HG03520 (cell line): ENCODE data around the gene ROPN1B.
"Not testable (repeated sequence)": the region's sequence is repeated elsewhere in the genome, so short reads cannot be mapped to it uniquely, and the experiment has no call there.

ENCODE experiments used
- ATAC-seq: cut with Tn5 transposase; IDR thresholded peaks from one replicate; pipeline ENCODE4 v1.9.1; 2021; ENCODE audit warnings: mild to moderate bottlenecking, moderate library complexity; ENCODE audit not compliant: unreplicated experiment

ROPN1B gene

DNA sequence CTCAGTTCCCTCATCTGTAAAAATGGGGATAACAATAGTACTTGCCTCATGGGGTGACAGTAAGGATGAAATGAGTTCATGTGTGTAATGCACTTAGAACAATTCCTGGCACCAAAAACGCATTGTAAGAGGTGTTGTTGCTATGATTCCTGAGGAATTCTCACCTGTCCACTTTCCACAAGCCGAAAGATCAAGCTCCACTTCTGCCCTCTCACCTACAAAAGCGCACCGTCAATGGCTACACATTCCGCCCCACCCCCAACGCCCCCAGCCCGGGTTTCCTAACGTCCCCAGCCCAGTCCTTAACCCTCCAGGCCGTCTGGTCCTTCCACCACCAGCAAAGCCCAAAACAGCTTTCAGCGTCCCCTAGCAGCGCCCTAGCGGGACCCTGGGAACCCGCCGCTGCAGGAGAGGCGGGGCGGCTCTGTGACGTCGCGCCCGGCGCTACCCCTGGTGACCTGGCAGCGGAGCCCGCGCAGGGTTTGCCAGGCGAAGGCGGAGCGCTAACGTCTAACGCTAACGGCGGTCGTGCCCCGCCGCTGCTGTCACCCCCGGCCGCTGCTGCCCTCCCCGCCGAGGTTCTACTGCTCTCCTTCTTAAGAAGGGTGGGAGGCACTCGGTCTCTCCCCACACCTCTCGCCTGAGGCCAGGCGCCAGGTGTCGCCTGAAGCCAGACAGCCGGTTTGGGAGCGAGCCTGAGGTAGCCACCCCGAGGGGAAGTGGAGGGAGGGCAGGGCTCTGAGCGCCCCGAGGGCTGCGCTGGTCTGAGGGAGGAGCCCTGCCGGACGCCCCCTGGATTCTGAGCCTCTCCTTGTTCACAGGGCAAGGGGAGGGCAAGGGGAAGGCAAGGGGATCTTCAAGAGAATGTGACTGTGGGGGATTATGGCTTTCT, at the start of gene ROPN1B:
ROPN1B (plus strand) TSS at position 478 of the 892 bp plus-strand sequence. CDS start 2,877 bp downstream, outside the sequence.
- not testable (repeated sequence) for ATAC-seq

DNA sequence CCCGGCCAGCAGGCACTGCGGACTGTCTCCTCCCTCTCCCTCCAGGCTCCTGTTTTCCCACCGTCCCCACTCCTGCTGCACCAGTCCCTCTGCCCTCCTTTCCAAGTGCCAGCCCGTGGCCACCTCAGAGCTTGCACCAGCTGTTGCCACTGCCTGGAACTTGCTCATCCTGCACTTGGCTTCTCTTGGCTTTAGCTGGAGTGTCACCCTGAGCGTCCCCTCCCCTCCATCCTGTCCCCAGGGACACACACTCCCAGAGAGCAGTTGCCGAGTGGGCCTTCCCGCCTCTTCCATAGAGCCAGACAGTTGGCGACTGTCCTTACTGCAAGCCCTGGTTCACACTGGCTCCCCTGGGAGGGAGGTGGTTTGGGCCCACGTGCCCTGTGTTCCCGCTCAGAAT, 48.8 kb upstream of the ROPN1B start:
- ATAC-seq, result not testable (repeated sequence)

DNA sequence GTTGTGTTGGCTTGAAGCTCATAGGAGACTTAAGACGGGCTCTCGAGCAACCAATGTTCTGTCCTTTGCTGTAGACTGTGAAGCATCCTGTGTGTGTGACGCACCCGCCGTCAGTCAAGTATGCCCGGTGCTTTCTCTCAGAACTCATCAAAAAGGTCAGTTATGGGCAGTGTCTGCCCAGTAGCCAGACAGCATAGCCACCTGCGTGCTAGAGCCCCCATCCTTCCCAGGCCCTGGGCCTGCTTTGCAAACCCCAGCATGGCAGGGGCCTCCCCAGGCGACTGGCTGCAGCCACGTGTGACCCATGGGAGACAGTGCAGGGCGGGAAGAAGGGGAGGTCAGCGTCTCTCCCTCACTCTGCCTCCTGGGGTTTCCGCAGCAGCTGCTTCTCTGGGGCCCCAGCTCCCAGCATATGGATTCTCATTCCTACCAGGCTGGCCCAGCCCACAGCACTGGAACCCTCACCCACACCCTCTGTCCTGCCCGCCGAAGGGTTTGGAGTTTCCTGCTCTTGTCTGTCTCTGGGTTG, 48.2 kb upstream of the ROPN1B start:
- not testable (repeated sequence) for ATAC-seq

DNA sequence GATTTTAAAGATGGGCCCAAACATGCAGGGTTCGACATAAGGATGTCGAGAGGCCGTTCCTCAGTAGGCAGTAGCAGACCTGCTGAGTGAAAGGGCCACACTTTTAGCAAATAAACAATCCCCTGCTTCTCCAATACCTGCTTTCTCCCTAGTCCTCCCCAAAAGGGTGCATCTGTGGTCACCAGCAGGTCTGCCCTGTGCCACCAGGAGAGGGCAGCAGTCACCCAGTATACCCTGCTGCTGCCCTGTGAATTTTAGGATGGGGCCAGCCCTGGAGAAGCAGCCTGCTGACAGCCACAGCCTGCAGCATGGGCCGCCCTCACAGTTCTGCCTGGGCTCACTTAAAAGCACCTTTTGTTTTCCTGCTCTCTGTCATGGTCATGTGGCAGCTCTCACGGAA, 47.3 kb upstream of the ROPN1B start:
- ATAC-seq, result not testable (repeated sequence)

DNA sequence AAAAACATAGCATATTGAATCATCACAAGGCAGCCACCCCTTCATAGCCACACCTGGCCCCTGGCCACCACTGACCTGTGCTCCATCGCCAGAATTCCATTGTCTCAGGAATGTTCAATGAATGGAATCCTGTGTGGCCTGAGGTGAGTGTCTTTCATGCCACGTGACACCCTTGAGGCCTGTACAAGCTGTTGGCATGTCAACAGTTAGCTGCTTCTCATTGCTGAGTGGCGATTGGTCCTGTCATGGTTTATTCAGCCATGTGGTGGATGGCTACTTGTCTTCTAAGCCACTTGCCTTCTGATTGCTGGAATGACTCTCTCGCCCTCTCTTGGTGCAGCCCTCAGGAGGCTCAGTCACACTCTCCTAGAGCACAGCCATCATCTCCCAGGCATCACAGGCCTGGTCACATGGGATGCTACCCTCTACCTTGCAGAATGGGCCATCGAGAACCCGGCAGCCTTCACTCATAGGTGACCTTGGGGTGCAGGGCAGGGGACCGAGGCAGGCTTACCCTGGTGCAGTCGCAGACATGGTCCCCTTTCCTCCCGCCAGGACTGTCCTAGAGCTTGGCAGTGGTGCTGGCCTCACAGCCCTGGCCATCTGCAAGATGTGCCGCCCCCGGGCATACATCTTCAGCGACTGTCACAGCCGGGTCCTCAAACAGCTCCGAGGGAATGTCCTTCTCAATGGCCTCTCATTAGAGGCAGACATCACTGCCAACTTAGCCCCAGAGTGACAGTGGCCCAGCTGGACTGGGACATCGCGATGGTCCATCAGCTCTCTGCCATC, 45.5 kb upstream of the ROPN1B start:
- not testable (repeated sequence) for ATAC-seq

DNA sequence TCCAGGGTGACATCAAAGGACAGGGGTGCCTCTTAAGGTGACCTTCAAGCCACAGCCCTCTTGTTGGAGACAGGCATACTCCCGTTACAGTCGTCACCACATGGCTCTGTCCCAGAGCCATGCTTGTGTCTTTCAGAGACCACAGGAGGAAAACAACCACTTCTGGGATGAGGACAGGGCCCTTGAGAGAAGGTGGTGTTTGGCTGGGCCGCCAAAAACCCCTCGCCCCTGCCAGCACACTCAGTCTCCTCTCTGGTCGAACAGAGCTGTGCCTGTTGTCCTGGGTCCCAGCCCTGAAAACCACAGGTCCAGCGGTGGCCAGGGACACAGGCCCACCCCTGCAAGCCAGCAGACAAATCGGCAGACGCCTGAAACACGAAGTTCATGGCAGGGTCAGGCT, 44.7 kb upstream of the ROPN1B start:
- ATAC-seq, result not testable (repeated sequence)

DNA sequence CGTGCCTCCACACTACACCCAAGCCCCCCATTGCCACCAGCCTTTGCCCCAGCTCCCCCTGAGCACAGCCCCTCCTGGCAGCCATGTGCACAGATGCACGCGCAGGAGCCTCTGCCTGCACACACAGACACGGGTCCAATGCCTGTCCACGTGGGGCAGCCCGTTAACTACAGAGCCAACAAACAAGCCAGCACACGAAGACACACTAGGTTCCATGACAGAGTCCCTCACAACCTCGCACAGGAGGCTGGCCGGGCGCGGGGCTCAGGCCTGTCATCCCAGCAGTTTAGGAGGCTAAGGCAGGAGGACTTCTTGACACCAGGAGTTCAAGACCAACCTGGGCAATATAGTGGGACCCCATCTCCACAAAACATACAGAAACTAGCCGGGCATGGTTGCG, 43.3 kb upstream of the ROPN1B start:
- not testable (repeated sequence) for ATAC-seq

DNA sequence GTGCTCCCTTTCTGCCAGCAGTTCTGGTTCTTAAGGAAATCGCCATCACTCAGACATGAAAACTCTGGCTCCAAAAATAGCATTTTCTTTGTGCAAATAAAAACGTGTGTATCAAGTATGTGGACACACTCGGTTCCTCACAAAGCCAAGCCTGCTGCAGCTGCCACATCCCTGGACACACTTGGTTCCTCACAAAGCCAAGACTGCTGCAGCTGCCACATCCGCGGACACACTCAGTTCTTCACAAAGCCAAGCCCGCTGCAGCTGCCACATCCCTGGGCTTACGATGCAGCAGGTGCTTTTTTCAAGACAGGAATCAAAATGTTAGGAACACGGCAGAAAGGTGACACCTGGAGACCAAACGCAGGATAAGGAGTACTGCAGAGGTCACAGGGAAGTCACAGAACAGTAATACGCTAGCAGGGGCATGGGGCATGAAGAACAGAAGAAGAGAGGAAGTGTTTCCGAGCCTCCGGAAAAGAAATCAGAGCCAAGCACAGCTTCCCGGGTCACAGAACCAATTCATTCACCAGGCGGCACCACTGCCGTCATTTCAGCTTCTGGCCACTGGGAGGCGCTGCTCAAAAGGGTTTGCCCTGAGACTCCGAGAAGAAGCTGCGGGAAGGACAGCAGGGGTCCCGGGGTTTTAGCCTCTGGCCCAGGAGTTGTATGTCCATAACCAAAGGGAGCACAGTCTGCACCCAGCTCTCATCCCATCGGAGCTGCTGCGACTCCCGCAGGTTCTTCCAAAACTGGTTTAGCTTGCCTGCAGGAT, 40.0 kb upstream of the ROPN1B start:
- ATAC-seq, result not testable (repeated sequence)

DNA sequence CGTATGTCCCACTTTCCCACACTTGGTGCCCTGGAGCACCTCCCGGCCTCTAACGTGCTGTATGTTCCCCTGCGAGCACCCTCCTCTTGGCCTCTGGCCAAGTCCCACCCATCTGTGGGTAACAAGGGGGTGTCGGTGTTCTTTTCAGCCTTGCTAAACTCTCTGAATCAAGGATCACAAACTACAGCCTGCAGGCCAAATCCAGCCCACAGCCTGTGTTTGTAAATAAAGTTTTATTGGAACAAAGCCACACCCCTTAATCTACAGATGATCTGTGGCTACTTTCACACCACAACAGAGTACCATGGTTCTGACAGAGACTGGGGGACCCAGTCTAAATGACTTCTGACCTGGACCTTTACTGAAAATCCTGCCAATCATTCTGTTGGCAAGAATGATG, 39.2 kb upstream of the ROPN1B start:
- ATAC-seq, result not testable (repeated sequence)

DNA sequence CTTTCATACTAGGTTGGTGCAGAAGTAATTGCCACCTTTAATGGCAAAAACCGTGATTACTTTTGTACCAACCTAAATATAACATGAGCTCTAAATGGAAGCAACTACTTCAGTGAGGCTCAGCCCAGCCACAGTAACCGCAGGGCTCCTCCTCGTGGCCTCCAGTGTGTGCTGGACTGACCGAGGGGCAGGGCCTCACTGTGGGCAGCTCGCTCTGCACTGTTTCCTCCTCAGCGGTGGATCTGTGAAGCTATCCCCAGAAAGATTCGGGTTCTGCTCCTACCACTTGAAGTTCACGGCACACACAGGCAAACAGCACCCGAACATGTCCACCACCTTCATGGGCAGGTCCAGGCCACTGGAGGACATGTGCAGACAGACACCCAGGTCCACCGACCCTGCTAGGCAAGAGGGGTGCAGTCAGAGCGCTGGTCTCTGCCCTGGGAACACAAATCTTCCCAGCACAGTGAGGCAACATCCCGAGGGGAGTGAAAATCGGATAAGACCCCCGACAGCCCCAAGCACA, 37.6 kb upstream of the ROPN1B start:
- not testable (repeated sequence) for ATAC-seq

DNA sequence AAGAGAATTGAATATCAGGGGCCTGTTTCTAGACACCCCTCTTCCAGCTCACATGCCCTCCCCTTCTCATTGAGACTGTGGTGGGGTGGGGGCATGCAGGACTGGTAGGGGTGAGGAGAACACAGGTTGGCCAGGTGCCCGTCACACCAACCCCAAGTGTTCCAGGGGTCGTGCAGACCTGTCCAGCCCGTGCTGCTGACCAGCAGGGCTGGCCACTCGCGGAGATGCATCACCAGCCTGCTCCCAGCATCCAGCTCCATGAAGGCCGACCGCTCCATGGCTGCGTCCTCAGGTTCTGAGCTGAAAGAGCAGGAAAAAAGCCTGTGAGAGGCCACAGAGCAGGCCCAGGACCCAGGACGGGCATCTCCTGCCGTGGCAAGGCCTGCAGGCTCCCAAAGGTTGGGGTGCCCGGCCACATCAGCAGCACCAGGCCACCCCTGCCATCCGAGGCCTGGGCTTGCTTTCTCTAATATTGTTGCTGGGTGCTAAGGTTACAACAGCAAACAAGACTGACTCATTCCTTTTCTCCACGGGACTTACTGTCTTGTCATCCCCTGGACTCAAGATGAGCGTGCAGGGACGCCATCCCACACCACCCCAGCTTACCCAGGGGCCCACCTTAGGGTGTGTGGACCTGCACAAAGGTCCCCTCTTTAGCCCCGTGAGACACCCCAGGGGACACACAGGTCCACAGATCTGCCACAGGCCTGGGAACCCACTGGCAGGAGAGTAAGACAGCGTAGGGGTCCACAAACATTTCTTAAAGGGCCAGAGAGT, 35.4 kb upstream of the ROPN1B start:
- not testable (repeated sequence) for ATAC-seq

DNA sequence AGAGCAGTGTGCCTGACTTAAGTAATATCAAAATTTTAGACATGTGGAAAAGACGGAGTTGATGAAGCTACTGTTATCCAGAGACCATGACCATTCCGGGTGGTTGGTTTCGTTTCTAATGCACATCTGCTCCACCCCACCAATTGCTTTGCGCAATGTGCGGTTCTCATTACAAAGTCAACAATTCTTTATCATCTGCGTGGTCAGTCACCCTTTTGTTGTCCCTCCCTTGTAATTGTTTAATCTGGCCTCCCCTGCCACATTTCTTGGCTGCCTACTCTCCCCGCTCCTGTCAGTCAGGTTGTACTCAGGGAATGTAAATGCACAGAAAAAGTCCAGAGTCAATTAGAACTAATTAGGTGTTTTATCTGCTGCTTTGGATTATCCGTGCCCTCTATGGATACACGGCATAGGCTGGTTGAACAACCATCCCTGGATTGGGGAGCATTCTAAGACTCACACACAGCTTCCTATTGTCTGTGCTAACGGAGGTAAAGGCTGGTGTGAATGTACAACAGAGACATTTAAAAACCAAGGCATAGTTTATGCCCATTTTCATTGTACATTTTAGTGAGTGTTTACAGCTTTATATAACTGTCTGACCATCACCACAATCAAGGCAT, 33.6 kb upstream of the ROPN1B start:
- ATAC-seq, result not testable (repeated sequence)

DNA sequence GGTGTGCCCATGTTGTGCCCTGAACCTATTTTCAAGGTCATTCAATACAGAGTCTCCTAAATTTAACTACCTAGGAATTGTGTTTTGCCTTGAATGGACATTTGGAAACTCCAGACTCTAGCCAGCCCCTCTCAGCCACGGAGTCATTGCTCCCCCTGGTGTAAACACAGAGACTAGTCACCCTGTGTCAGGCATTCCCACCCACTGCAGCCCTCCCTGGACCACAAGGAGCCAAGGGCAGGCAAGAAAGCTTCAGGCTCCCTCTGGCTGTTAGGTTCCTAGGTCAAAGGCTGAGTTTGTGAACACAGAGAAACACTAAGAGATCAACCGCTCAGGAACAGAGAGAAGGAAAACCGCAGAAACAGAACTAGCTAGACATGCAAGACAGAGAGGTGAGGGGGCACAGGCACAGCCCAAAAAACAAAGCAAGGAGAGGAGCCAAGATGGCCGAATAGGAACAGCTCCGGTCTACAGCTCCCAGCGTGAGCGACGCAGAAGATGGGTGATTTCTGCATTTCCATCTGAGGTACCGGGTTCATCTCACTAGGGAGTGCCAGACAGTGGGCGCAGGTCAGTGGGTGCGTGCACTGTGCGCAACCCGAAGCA, 32.7 kb upstream of the ROPN1B start:
- not testable (repeated sequence) for ATAC-seq

DNA sequence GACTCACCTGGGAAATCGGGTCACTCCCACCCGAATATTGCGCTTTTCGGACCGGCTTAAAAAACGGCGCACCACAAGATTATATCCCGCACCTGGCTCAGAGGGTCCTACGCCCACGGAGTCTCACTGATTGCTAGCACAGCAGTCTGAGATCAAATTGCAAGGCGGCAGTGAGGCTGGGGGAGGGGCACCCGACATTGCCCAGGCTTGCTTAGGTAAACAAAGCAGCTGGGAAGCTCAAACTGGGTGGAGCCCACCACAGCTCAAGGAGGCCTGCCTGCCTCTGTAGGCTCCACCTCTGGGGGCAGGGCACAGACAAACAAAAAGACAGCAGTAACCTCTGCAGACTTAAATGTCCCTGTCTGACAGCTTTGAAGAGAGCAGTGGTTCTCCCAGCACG, 32.1 kb upstream of the ROPN1B start:
- not testable (repeated sequence) for ATAC-seq

DNA sequence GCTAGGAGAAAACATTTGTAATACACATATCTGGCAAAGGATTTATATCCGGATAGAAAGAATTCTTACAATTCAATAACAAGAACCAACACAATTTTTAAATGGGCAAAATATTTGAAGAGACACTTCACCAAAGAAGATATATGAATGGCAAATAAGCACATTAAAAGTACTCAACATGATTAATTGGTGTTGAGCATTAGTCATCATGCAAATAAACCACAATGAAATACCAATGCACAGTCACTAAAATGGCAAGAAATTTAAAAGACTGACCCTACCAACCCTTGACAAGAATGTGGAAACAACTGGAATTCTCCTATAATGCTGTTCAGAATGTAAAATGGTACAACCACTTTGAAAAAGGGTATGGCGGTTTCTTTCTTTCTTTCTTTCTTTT, 21.2 kb upstream of the ROPN1B start:
- ATAC-seq, result not testable (repeated sequence)

DNA sequence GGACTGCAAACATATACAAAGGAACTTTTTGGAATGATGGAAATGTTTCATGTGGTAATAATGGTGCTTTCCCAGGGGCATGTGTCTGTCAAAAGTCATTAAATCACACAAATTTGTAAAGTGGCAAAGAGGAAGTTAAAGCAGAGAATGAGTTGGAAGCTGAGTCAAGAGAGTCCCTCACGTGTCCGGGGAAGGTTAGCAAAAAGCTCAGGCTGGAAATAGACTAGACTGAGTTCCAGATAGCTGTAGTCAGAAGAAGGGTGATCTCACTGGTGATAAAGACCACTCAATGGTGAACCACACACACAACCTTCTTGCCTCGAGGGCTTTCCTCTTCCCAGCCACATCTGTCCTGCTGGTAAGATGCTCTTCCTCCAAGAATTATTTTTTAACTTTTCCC, 20.1 kb upstream of the ROPN1B start:
- not testable (repeated sequence) for ATAC-seq

DNA sequence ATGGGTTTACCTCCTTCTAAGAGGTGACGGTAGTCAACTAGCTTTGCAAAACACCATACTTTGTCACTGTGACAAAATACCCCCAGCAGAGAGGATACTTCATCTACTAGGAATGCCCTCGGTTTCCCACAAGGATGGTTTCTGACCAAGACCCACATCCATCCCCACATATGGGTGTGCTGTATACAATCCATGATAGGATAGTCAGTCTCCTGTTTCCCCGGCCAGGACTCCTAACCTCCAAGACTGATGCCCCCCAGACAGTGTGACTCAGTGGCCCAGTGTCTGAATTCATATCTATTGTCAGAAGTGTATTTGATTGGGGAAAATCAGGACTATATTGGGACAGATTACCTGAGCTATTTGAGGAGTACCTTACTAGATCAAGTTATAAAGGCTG, 17.8 kb upstream of the ROPN1B start:
- not testable (repeated sequence) for ATAC-seq

DNA sequence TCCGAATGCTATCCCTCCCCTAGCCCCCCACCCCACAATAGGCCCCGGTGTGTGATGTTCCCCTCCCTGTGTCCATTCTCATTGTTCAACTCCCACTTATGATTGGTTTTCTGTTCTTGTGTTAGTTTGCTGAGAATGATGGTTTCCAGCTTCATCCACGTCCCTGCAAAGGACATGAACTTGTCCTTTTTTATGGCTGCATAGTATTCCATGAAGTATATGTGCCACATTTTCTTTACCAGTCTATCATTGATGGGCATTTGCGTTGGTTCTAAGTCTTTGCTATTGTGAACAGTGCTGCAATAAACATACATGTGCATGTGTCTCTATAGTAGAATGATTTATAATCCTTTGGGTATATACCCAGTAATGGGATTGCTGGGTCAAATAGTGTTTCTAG, 12.0 kb upstream of the ROPN1B start:
- ATAC-seq, result not testable (repeated sequence)
